ENCODE measurements around the gene SLC6A3. TPM values are rescaled to one million over a fixed set of nuclear protein-coding genes. Genes with fewer than 3 reads are reported as not detected.
"Not testable (repeated sequence)": the region's sequence is repeated elsewhere in the genome, so short reads cannot be mapped to it uniquely, and the experiment has no call there.

Gene SLC6A3
- total RNA-seq, 1 donor from 2014 or later: not detected

- TF ChIP-seq, protein P1, sequence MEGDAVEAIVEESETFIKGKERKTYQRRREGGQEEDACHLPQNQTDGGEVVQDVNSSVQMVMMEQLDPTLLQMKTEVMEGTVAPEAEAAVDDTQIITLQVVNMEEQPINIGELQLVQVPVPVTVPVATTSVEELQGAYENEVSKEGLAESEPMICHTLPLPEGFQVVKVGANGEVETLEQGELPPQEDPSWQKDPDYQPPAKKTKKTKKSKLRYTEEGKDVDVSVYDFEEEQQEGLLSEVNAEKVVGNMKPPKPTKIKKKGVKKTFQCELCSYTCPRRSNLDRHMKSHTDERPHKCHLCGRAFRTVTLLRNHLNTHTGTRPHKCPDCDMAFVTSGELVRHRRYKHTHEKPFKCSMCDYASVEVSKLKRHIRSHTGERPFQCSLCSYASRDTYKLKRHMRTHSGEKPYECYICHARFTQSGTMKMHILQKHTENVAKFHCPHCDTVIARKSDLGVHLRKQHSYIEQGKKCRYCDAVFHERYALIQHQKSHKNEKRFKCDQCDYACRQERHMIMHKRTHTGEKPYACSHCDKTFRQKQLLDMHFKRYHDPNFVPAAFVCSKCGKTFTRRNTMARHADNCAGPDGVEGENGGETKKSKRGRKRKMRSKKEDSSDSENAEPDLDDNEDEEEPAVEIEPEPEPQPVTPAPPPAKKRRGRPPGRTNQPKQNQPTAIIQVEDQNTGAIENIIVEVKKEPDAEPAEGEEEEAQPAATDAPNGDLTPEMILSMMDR (conservative IDR thresholded peaks at IDR 0.05; ENCODE audit: low read depth, low read length): no peak
- no peak overlapping the region for H3K4me3 ChIP-seq (ENCODE audit: low read depth, low read length)
- DNase-seq (ENCODE audit: low read depth): no peak
Measured at GRCh38 chr5:1464096-1464446, 18.8 kb upstream of the SLC6A3 start.

DNA sequence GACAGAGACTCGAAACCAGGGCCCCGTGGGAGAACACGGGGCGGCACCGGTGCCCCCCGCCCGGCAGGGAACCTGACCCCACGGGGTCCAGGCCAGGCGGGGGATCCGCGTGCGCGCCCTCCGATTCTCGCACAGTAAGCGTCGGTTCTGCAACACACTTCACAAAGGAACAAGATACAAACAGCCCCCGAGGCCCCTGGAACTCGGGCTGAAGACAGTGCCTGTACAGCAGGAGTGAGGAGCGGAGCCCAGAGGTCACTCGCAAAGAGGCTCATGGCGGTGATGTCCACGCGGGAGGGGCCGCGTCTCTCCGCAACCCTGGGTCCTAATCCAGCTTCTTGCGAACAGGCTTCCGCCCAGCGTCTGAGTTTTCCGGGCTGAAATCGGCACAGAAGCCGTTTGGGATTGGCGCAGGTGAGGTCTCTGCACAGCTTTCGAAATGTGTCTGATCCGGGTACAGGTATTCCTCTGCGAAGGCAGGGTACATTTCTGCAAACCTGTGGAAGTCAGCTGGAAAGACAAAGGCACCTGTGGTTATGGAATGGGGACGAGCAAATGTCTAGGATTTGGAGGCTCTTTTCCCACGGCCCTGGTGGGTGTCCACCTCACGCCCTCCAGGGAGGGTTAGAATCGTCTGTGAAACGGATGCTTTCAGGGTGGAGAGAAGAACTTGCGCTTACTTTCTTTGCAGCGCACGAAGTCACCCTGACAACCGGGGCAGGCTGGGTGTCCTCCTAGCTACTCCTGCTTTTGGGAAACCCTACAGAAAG lies 18.3 kb upstream of the SLC6A3 start:
- TF ChIP-seq, protein P1 (conservative IDR thresholded peaks at IDR 0.05; ENCODE audit: low read depth, low read length): no peak

DNA sequence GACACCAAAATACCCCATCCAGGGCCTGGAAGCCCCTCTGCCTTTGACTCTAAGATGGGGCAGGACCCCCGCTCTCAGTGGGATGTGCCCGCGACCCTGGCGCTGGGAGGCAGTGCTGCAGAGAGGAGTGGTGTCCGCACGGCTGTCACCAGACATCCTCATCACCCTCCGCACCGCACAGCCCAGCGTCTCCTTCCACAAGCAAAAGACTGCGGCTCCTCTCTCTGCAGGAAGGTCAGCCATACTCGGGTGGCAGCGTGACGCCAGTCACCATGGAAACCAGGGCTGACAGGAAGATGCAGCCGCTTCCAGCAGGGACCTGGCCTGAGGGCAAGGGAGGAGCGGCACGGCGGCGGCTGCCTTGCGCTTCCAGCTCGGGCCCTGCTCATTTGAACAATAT lies 17.1 kb upstream of the SLC6A3 start:
- no peak for DNase-seq (ENCODE audit: low read depth)
- TF ChIP-seq, protein P1 (conservative IDR thresholded peaks at IDR 0.05; ENCODE audit: low read depth, low read length): no peak
- no peak overlapping the region for H3K4me3 ChIP-seq (ENCODE audit: low read depth, low read length)

More for the DNA sequence above, 18.3 kb upstream of the SLC6A3 start:
- no peak for DNase-seq (ENCODE audit: low read depth)
- H3K4me3 ChIP-seq (ENCODE audit: low read depth, low read length): no peak overlapping the region

- TF ChIP-seq, protein P1 (conservative IDR thresholded peaks at IDR 0.05; ENCODE audit: low read depth, low read length): no peak
- no peak overlapping the region for H3K4me3 ChIP-seq (ENCODE audit: low read depth, low read length)
- no peak for DNase-seq (ENCODE audit: low read depth)
Measured at GRCh38 chr5:1461396-1461795, 16.2 kb upstream of the SLC6A3 start.

DNA sequence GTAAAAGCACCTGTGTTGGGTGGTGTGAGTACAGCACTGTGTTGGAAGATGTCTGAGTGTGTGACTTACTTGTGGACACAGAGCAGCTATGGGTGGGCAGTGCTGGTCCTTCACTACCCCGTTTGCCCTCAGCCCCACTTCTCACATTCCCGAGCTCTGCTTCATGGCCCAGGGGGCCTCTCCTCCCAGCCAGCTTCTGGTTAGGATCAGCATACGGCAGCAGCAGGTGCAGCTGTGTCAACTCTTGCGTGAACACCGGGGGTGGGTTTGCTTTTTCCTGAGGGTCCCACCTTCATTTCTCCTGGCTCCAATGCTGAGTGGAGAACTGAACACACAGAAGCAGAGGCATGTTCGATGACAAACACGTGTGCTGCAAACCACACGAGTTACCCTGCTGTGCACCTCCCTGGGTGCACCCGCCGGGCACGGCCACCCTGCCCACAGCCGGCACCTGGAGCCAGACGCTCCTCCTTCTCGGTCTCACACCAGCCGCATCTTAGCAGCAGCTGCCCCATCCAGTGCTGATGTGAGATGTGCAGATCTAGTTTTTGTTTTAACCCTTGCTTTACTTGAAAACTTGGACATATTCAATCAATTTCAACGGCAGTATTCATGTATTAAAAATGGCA lies 14.9 kb upstream of the SLC6A3 start:
- H3K4me3 ChIP-seq (ENCODE audit: low read depth, low read length): no peak overlapping the region
- no peak for DNase-seq (ENCODE audit: low read depth)
- TF ChIP-seq, protein P1 (conservative IDR thresholded peaks at IDR 0.05; ENCODE audit: low read depth, low read length): no peak

- H3K4me3 ChIP-seq (ENCODE audit: low read depth, low read length); DNase-seq (ENCODE audit: low read depth): not testable (repeated sequence)
Measured at GRCh38 chr5:1459435-1459834, 14.2 kb upstream of the SLC6A3 start.

- not testable (repeated sequence) for H3K4me3 ChIP-seq (ENCODE audit: low read depth, low read length); DNase-seq (ENCODE audit: low read depth)
Measured at GRCh38 chr5:1456110-1456881, 11.1 kb upstream of the SLC6A3 start.
